ENCODE measurements around the gene RFX4. TPM values are rescaled to one million over a fixed set of nuclear protein-coding genes. Genes with fewer than 3 reads are reported as not detected.

Gene RFX4
- total RNA-seq, 1 donor from 2014 or later = not detected

GRCh38 chr12:106634206-106634605 is 51.4 kb downstream of the RFX4 start:
- no peak for TF ChIP-seq CTCF (IDR thresholded peaks at IDR 0.05; ENCODE audit: unreplicated experiment)
- Mint-ChIP-seq H3K27me3 (peaks cover 12% of the 10 kb centered on the region), H3K4me1 (ENCODE audit: low read depth) (peaks cover 3% of the 10 kb centered on the region), H3K4me3 (ENCODE audit: low read depth) (no peak overlapping the region), H3K9me3 (ENCODE audit: low read depth) (no peaks in the 10 kb centered on the region), H3K27ac (no peak overlapping the region), H3K36me3 (ENCODE audit: insufficient read depth) (no peaks in the 10 kb centered on the region)
- no peak for DNase-seq (ENCODE audit: low spot score, unreplicated experiment)

DNA sequence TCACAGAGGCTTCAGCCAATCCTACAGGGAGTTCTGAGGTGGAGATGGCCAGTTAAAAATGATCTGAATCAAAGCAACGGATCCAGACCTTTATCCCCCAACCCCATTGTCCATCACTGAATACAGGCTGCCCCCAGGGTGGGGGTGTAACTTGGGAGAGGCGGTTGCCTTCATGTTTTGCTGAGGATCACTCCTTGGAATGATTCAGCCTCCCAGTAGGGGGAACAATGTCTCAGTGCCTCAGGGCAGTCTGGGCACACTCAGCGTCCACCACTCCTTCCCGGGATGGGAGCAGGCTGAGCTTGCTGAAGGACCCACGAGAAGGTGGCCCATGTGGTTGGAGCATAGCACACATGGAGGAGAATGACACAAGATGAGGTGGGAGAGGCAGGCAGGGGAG is 60.2 kb downstream of the RFX4 start:
- no peak overlapping the region for H3K27ac Mint-ChIP-seq
- peaks cover 11% of the 10 kb centered on the region for H3K27me3 Mint-ChIP-seq
- TF ChIP-seq CTCF (IDR thresholded peaks at IDR 0.05; ENCODE audit: unreplicated experiment) = no peak
- peaks cover 13% of the 10 kb centered on the region for H3K4me1 Mint-ChIP-seq (ENCODE audit: low read depth)
- no peak for DNase-seq (ENCODE audit: low spot score, unreplicated experiment)
- no peaks in the 10 kb centered on the region for H3K36me3 Mint-ChIP-seq (ENCODE audit: insufficient read depth)
- no peak overlapping the region for H3K4me3 Mint-ChIP-seq (ENCODE audit: low read depth)
- no peaks in the 10 kb centered on the region for H3K9me3 Mint-ChIP-seq (ENCODE audit: low read depth)

DNA sequence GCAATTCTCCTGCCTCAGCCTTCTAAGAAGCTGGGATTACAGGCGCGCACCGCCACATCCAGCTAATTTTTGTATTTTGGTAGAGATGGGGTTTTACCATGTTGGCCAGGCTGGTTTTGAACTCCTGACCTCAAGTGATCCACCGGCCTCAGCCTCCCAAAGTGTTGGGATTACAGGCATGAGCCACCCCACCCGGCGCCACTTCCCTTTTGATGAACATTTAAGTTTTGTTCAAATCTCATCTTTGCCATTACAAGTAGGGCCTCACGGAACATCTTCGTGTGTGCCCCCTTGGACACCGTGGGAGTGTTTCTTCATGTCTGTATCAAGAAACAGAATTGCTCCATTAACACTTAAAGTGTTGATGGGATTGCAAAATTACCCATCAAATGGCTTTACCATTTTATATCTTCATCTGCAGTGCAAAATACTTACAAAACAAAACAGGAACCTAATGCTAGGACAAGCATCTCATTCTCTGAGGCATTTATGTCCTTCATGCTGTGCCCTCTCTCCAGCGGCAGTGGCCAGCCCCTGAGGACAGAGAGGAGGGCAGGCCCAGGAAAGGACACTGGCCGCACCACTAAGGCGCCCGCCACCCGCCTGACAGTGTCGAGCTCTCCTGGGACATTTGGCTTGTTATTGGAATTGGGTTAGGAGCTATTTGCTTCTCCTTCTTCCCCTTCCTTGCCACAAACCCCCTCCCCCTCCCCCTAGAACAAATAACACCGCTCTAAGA is 61.7 kb downstream of the RFX4 start:
- no peaks in the 10 kb centered on the region for H3K36me3 Mint-ChIP-seq (ENCODE audit: insufficient read depth)
- no peak for TF ChIP-seq CTCF (IDR thresholded peaks at IDR 0.05; ENCODE audit: unreplicated experiment)
- peaks cover 13% of the 10 kb centered on the region for H3K27me3 Mint-ChIP-seq
- DNase-seq (ENCODE audit: low spot score, unreplicated experiment) = no peak
- no peak overlapping the region for H3K27ac Mint-ChIP-seq
- peaks cover 18% of the 10 kb centered on the region for H3K4me1 Mint-ChIP-seq (ENCODE audit: low read depth)
- H3K4me3 Mint-ChIP-seq (ENCODE audit: low read depth) = no peak overlapping the region
- no peaks in the 10 kb centered on the region for H3K9me3 Mint-ChIP-seq (ENCODE audit: low read depth)

DNA sequence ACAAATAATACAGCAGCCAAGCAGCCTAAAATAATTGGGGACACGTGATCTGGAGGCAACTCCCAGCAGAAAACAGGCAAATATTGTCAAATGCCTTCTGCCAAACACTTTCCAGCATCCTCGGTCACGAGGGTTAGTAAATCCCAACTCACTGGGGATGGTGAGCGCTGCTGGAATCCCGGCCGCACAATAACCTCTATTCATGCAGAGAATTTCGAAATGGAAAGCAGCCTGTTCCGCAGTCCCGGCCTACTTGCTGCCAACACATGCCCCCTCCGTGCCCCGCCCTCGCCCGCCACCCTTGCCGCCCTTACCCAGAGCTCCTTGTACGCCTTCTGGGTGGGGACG is 62.2 kb downstream of the RFX4 start:
- Mint-ChIP-seq H3K27ac (no peak overlapping the region), H3K9me3 (ENCODE audit: low read depth) (no peaks in the 10 kb centered on the region), H3K4me1 (ENCODE audit: low read depth) (peaks cover 18% of the 10 kb centered on the region), H3K36me3 (ENCODE audit: insufficient read depth) (no peaks in the 10 kb centered on the region), H3K27me3 (peaks cover 9% of the 10 kb centered on the region), H3K4me3 (ENCODE audit: low read depth) (no peak overlapping the region)
- DNase-seq (ENCODE audit: low spot score, unreplicated experiment) = no peak
- no peak for TF ChIP-seq CTCF (IDR thresholded peaks at IDR 0.05; ENCODE audit: unreplicated experiment)

DNA sequence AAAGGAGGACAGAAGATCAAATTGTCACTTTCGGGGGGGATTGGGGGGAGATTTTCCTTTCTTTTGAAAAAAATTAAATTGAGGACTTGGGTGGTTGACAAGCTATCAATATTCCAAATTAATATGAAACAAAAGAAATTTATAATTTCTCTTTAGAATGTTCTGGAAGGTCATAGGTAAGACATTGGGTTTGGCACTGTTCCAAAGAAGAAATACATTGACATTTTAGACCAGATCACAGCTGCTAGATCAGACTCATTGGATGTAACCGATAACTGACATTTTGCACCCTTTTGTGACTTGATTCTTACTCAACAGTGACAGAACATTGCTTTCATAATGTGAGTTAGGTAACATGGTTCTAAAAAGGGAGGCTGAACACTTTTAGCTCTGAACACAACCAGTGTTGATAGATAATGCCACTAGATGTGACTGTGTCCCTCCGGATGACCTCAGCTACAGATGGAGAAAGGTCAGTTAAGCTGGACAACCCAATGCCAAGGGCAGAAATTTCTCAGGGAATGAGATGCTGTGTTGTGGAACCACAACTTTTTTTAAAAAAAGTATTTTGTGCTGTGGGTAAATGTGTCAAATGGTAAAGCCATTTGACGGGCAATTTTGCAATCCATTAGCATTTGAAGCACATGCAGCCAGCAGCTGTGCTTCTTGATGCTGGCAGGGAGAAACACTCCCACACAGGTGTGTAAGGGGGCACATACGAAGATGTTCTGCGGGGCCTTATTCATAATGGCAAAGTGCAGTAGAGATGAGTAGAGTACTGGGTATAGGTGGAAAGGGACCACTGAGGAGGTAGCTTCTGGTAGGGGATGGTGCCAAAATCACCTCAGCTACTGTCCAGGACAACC is 62.9 kb downstream of the RFX4 start:
- DNase-seq (ENCODE audit: low spot score, unreplicated experiment) = no peak
- no peak for TF ChIP-seq CTCF (IDR thresholded peaks at IDR 0.05; ENCODE audit: unreplicated experiment)
- Mint-ChIP-seq H3K9me3 (ENCODE audit: low read depth) (no peaks in the 10 kb centered on the region), H3K4me1 (ENCODE audit: low read depth) (peaks cover 18% of the 10 kb centered on the region), H3K27me3 (peaks cover 8% of the 10 kb centered on the region), H3K36me3 (ENCODE audit: insufficient read depth) (no peaks in the 10 kb centered on the region), H3K4me3 (ENCODE audit: low read depth) (no peak overlapping the region), H3K27ac (no peak overlapping the region)

Data from progenitor cell of endocrine pancreas (in vitro differentiated cells).